Measurements from ENCODE around the gene BMAL1. TPM values are rescaled to one million over a fixed set of nuclear protein-coding genes. Genes with fewer than 3 reads are reported as not detected.
A peak's percentile ranks its signal among the peaks of the same experiment; 100 is the strongest.

The BMAL1 gene
- total and polyA plus RNA-seq, 2 donors (not counting 3 experiments of a cell fraction or from before 2014, with no cell fraction given) = 5.8 to 10.1 TPM

- peaks cover 3% of the 10 kb centered on the region for H4K20me1 ChIP-seq (replicated peaks; ENCODE audit: control insufficient read depth, extremely low read depth, insufficient read depth, low read length)
- H3K79me2 ChIP-seq (ENCODE audit: control insufficient read depth, insufficient read depth, low read length) = no peaks in the 10 kb centered on the region
- peak overlapping the region; percentile 60 to 88 (median 81) for H3K4me3 ChIP-seq (replicated peaks in 1 of 3; ENCODE audit: insufficient read depth in 1 of 3, low read depth in 1 of 3, low read length in 3 of 3)
- ChIA-PET CTCF (interaction anchor here (1.0 to 1.3 kb wide), 4 partner anchors 40 to 67 kb away, joined by 3 to 4 read pairs (median 3); no protein-coding TSS in a partner anchor), POLR2A (no interaction called here)
- no peaks in the 10 kb centered on the region for H3K36me3 ChIP-seq (ENCODE audit: control insufficient read depth in 2 of 2, extremely low read depth in 1 of 2, insufficient read depth in 2 of 2, low read length in 2 of 2)
- H3K9me1 ChIP-seq (replicated peaks; ENCODE audit: control insufficient read depth, extremely low read depth, insufficient read depth, low read length) = no peaks in the 10 kb centered on the region
- H2AFZ ChIP-seq (ENCODE audit: low read depth, low read length) = peak overlapping the region; percentile 99
- no peaks in the 10 kb centered on the region for H3K9me3 ChIP-seq (replicated peaks; ENCODE audit: control insufficient read depth, insufficient read depth, low read length)
- no peak overlapping the region for H3K27ac ChIP-seq (ENCODE audit: insufficient read depth, low read depth, low read length)
- H3K27me3 ChIP-seq (ENCODE audit: control insufficient read depth in 2 of 2, insufficient read depth in 2 of 2, low read length in 2 of 2) = peaks cover 54 to 69% of the 10 kb centered on the region in 2 experiments
- H3K9ac ChIP-seq (replicated peaks; ENCODE audit: extremely low read depth, insufficient read depth, low read length) = no peak overlapping the region
- intact Hi-C loops (cut with micrococcal nuclease) (loop anchor here (2.0 to 5.0 kb wide), 2 partner anchors 62 to 186 kb away; partner anchors contain the start of gene BTBD10), dilution Hi-C loops (cut with MboI; ENCODE audit: extremely low pct_ligation_motif_present, low sequenced_read_pairs) (no loop called here)
- H3K4me2 ChIP-seq (ENCODE audit: insufficient read depth, low read length) = peak overlapping the region; percentile 92
- peaks cover 13% of the 10 kb centered on the region for H3K4me1 ChIP-seq (ENCODE audit: control insufficient read depth, extremely low read depth, insufficient read depth, low read length)
- no TSS peak for BruUV-seq (replicated peaks)
- no peak for TF ChIP-seq CTCF (IDR thresholded peaks at IDR 0.05; ENCODE audit: extremely low read depth in 1 of 2, insufficient read depth in 1 of 2, low read depth in 1 of 2, low read length in 2 of 2)
- TF ChIP-seq JUN (IDR thresholded peaks at IDR 0.05; ENCODE audit: borderline replicate concordance, insufficient read depth, insufficient read length, low read depth) = no peak
- no peak for TF ChIP-seq MYC (IDR thresholded peaks at IDR 0.05; ENCODE audit: low read depth, low read length)
- TF ChIP-seq FOS (IDR thresholded peaks at IDR 0.05; ENCODE audit: borderline replicate concordance, insufficient read depth, low read length) = no peak
- no peak for TF ChIP-seq GATA2 (IDR thresholded peaks at IDR 0.05; ENCODE audit: insufficient read depth, insufficient read length, low read depth, low read length)
- no peak for TF ChIP-seq EZH2 (IDR thresholded peaks at IDR 0.05; ENCODE audit: borderline replicate concordance, low read depth, low read length, severe bottlenecking)
- no peak for TF ChIP-seq POLR2AphosphoS5 (IDR thresholded peaks at IDR 0.05; ENCODE audit: insufficient read depth, low read depth, low read length)
- no peak for TF ChIP-seq POLR2A (IDR thresholded peaks at IDR 0.05; ENCODE audit: low read depth, low read length)
- DNase-seq (ENCODE audit: low read depth, low spot score) (no peak), FAIRE-seq (no peak)
These were observed 1.1 kb upstream of the BMAL1 start for GRCh38 chr11:13276454-13276831.
